SU-DHL-6 (cell line): ENCODE measurements around the gene PPP1R3A.

ENCODE experiments used
- EZH2phosphoT487 ChIP-seq: fragments of 200-600 bp; sonication (generic), shearing (Covaris generic); conservative IDR thresholded peaks from 2 replicates; pipeline ENCODE4 v1.6.1; 2018; ENCODE audit warnings: mild to moderate bottlenecking, antibody characterized with exemption, low read length, moderate library complexity, mixed read lengths
- TF ChIP-seq, protein P1 (sequence below): fragments of 200-600 bp; sonication (generic); IDR thresholded peaks from one replicate; pipeline ENCODE4 v1.5.1; 2017; ENCODE audit warnings: antibody characterized with exemption, mild to moderate bottlenecking, low read length, moderate library complexity; ENCODE audit not compliant: insufficient read depth, poor library complexity, severe bottlenecking

DNA sequence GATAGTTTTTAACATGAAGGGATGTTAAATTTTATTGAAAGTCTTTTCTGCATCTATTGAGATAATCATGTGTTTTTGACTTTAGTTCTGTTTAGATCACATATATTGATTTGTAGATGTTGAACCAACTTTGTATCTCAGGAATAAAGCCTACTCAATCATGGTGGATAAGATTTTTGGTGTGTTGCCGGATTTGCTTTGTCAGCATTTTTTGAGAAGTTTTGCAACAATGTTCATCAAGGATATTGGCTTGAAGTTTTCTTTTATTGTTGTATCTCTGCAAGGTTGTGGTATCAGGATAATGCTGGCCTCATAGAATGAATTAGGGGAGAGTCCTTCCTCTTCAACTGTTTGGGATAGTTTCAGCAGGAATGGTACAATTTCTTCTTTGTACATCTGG lies 9.3 kb upstream of the PPP1R3A start:
- TF ChIP-seq, protein P1, sequence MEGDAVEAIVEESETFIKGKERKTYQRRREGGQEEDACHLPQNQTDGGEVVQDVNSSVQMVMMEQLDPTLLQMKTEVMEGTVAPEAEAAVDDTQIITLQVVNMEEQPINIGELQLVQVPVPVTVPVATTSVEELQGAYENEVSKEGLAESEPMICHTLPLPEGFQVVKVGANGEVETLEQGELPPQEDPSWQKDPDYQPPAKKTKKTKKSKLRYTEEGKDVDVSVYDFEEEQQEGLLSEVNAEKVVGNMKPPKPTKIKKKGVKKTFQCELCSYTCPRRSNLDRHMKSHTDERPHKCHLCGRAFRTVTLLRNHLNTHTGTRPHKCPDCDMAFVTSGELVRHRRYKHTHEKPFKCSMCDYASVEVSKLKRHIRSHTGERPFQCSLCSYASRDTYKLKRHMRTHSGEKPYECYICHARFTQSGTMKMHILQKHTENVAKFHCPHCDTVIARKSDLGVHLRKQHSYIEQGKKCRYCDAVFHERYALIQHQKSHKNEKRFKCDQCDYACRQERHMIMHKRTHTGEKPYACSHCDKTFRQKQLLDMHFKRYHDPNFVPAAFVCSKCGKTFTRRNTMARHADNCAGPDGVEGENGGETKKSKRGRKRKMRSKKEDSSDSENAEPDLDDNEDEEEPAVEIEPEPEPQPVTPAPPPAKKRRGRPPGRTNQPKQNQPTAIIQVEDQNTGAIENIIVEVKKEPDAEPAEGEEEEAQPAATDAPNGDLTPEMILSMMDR = no peak
- TF ChIP-seq EZH2phosphoT487 = no peak
